Muscle of back (tissue), 11 donors: ENCODE measurements around the gene HDAC9. TPM values are rescaled to one million over a fixed set of nuclear protein-coding genes. Genes with fewer than 3 reads are reported as not detected.
A peak's percentile ranks its signal among the peaks of the same experiment; 100 is the strongest.
"Not testable (repeated sequence)": the region's sequence is repeated elsewhere in the genome, so short reads cannot be mapped to it uniquely, and the experiment has no call there.

ENCODE experiments used
- DNase-seq, 3 donors: peaks; one replicate each; pipeline versions ENCODE4 v3.0.0 to v3.0.0-alpha.2; 2013
- polyA plus RNA-seq, 10 donors: library from polyadenylated mRNA; unstranded; fragments of 120-200 nt; gene quantifications; one replicate each; pipeline ENCODE4 v1.2.1, GENCODE V29; 2013; ENCODE audit not compliant: insufficient read length in 10 of 10

Gene HDAC9
- polyA plus RNA-seq, 10 donors: 15.2 to 32.0 (median 18.5) TPM

GRCh38 chr7:19016140-19016539 is 520.6 kb downstream of the HDAC9 start:
- peak in 1 of 3 donors; percentile 55 for DNase-seq

DNA sequence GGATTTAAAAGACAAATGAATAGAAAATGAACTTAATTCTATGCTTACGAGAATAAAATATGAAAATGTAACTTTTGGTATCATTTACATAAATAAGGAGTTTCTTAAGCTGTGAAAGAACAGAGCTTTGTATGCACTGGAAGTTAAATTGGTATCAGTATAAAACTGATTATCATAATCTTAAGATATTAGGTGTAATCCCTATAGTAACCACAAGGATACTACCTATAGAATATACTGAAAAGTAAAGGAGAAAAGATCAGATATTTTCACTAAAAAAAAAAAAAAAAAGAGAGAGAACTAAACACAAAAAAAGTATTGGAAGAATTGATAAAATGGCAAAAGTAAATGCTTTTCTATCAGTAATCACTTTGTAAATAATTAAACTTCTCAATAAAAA is 521.8 kb downstream of the HDAC9 start:
- DNase-seq: no peak

DNA sequence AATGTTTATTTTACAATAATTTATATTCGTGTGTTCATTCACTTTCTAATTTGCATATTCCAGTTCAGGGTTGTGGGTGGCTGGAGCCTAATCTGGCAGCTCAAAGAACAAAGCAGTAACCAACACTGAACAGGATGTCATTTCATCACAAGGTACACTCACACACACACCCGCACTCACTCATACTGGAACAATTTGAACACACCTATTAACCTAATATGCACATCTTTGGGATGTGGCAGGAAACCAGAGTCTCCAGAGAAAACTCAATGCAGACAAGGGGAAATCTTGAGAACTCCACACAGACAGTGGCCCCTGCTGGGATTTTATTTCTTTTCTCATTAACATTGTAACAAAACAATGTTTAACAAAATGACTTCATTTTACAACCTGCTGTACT is 524.5 kb downstream of the HDAC9 start:
- DNase-seq: no peak

GRCh38 chr7:19020711-19021110 is 525.2 kb downstream of the HDAC9 start:
- peak in 1 of 3 donors; percentile 49 for DNase-seq

DNA sequence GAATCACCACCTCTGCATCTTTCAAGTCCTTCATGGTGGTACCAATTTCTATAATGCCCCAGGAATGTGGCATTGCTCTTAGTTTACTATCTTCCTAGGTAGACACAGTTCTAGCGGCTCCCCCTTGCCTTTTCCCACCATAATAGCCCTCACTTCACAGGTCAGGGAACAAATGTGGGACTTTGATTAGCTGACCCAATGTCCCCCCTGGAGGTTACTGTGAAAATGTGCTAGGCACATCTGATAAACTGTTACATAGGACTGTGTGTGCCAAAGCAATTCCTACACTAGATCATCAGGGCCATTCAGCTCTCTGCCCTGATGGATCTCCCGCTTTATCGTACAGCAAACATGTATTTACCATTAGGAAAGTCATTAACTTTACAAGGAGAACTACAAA is 527.9 kb downstream of the HDAC9 start:
- DNase-seq: no peak

DNA sequence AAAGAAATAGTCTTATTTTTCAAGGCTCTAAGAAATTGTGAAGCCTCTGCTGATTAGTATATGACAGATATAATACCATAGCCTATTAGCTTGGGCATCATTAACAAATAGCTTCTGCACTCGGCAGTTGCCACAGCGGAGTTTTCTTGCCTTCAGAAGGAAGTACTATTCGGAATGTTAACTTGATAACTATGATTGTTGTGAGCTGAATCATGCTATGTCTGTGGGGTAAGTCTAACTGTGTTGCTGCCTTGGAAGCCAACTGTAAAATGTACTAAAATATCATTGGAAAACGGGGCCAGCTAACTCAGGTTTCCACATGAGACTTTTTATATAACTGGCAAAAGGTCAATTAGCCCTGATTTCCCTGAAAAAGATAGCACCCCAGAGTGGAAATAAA is 528.7 kb downstream of the HDAC9 start:
- peak in 1 of 3 donors; percentile 70 for DNase-seq

DNA sequence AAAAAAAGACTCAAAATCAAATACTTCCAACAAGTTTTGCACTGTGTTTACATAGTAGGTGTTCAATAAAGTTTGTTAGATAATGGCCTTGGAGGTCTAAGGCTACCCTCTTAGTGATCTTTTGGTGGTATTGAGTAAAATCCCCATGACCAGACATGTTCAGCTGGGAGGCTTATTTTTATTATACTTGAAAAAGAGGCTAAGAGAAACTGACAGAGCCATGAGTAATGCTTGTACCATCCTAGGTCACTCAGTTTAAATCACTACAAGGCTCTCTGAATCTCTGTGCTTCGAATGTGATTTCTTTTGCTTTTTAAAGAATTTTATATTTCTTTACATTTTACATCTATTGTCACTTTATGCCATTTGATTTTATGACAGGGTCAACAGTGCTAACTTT is 531.3 kb downstream of the HDAC9 start:
- DNase-seq: no peak

DNA sequence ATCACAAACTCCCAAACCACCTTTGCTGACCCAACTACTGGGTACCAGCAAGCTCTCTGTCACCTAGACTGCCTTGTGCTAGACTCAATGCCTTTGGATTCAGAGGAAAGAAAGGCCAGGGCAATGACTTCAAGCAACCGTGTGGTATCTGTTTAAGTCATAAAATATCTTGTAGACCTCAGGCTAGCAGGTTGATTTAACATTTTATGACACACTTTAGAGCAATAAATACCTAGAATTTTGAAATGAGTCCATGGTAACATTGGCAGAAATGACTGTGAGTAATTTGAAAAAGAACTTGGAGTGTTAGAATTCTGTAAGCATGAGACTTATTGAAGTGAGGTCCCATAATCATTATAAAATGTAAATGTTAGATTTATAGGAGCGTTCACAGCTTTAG is 534.7 kb downstream of the HDAC9 start:
- DNase-seq: peak; percentile 10 to 40 (median 16)

DNA sequence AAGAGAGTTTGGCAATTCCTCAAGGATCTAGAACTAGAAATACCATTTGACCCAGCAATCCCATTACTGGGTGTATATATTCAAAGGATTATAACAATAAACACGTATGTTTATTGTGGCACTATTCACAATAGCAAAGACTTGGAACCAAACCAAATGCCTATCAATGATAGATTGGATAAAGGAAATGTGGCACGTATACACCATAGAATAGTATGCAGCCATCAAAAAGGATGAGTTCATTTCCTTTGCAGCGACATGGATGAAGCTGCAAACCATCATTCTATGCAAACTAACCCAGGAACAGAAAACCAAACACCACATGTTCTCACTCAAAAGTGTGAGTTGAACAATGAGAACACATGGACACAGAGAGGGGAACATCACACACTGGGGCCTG is 537.4 kb downstream of the HDAC9 start:
- not testable (repeated sequence) for DNase-seq

DNA sequence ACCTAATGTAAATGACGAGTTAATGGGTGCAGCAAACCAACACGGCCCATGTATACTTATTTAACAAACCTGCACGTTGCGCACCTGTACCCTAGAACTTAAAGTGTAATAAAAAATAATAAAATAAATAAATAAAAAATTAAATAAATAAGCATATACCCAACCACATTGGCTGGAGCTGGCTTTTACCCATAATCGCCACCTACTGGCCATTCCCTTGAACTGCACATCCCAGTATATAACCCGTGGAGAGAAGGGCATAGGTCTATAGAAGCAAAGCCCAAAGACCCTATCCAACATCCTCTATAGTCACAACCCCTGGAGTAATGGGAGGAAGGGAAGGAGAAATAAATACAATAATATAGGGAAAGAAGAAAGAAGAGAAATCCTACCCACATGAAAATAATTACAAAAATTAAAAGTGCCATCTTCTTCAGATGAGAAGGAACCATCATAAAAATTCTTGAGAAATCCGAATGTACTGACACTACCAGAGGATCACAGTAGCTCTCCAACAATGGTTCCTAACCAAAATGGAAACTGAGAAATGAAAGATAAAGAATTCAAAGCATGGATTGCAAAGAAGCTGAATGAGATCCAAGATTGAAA is 556.3 kb downstream of the HDAC9 start:
- no peak for DNase-seq
